ENCODE data around the gene CBX5.
A peak's percentile ranks its signal among the peaks of the same experiment; 100 is the strongest.
"Not testable (repeated sequence)": the region's sequence is repeated elsewhere in the genome, so short reads cannot be mapped to it uniquely, and the experiment has no call there.

CBX5 gene

GRCh38 chr12:54294152-54294952, 14.4 kb upstream of the CBX5 start:
- DNase-seq, result no peak

GRCh38 chr12:54292931-54293241, 13.0 kb upstream of the CBX5 start:
- DNase-seq, result no peak

GRCh38 chr12:54292083-54292930, 12.4 kb upstream of the CBX5 start:
- no peak for DNase-seq

- DNase-seq, result no peak
Observed at GRCh38 chr12:54287261-54288157, 7.6 kb upstream of the CBX5 start.

GRCh38 chr12:54286042-54287030, 6.4 kb upstream of the CBX5 start:
- DNase-seq, result no peak

DNA sequence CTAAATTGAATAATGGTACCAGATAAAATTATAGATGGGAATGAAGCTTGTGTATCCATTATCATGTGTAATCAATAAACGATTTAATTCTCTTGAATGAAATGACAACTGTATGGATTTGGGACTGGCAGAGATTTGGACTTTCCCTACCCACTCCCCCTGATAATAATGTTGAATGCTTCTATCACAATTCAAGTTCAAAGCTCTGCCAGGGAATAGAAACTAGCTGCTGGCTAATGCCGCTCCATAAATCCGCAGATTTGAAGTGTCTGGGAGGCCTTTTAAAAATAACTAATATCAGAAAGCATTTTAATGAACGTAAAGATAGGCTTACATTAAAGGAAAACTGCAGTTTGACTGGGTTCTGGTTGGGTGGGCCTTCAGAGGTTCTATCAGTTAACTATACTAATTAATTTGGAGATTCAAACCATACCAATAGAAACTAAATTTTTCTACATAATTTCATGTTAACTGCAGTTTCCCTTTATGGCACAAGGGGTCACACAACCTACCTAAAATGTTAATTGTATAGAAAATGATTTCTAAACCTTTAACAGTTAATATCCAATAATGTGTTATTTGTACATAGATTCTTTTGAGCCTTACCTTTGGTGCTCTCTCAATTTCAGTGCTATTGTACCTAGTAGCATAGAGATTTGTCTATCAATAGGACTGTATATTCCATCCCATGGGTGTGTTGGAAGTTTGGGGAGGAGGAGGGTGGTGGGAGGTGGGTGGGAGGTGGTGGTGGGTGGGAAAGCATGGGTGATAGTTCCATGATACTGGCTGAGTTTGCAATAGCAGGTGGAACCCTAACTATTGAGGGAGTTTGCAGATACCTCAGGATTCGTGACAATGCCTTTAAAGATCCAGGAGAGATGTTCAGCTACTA, 5.5 kb upstream of the CBX5 start:
- DNase-seq, result no peak

GRCh38 chr12:54284070-54284780, 4.3 kb upstream of the CBX5 start:
- not testable (repeated sequence) for DNase-seq

DNA sequence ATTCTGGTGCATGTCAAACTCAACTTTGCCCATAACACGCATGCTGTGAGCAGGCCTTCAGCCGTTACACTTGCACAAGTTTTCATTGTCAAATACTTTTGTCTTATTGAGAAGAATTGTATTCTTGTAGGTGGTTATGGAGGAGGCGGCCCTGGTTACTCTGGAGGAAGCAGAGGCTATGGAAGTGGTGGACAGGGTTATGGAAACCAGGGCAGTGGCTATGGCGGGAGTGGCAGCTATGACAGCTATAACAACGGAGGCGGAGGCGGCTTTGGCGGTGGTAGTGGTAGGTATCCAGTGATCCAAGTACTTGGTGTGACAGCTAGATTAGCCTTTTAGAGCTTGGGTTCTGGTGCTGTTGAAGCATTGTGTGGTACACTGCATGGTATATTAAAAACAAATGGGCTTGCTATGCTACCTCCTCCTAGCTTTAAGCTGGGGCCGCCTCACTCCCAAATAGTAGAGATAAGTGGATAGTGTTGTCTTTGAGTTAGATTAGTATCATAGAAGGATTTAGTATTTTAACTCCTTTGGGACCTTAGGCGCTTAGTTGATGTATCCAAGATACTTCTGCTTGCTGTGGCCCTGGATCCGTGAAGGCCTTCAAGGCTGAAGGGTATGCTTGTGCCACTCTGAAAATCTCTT, 3.1 kb upstream of the CBX5 start:
- no peak for DNase-seq

DNA sequence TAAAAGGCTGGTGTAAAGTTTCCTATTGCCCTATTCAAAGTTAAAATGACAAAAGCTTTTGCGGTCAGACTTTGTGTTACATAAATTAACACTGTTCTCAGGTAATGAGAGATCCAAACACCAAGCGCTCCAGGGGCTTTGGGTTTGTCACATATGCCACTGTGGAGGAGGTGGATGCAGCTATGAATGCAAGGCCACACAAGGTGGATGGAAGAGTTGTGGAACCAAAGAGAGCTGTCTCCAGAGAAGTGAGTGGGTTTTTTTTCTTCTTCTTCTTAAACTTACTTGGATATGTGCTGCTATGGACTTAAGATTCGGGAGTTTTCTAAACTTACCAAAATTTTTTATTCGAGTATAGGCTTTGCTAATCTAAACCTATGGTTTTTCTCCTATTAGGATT, 1.8 kb upstream of the CBX5 start:
- not testable (repeated sequence) for DNase-seq

DNA sequence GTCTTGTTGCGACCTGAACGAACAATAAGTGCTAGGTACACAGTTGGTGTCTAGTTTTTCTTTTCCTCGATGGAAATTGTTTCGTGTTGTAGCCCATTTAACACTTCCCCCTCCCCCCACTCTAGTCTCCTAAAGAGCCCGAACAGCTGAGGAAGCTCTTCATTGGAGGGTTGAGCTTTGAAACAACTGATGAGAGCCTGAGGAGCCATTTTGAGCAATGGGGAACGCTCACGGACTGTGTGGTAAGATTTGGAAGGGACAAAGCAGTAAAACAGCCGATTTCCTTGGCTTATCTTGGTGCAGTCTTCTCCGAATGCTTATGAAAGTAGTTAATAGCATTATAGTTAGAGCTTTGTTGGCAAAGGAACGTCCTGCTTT, 1.3 kb upstream of the CBX5 start:
- DNase-seq, result not testable (repeated sequence)

DNA sequence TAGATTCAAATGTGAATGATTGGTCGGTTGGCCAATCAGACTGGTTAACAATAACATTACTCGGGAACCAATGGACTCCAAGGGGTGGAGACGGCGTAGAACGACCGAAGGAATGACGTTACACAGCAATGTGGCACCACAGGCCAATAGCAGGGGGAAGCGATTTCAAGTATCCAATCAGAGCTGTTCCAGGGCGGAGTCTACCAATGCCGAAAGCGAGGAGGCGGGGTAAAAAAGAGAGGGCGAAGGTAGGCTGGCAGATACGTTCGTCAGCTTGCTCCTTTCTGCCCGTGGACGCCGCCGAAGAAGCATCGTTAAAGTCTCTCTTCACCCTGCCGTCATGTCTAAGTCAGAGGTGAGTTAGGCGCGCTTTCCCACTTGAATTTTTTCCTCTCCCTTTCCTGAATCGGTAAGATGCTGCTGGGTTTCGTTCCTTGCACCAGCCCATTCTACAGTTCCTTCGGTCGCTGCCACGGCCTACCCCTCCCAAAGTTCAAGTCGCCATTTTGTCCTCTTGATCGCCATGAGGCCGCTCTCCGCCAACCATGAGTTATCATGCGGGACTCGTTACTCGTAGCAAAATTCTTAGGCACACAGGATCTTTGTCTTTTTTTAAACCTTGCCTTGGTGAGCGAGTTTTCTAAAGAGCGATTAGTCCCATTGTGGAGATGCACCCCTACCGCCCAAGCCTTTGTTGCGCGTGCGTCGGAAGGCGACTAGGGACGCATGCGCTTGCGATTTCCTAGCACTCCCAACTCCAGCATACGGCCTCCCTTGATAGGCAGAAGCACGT, 742 bp upstream of the CBX5 start, which contains the start of gene HNRNPA1:
TSS of gene HNRNPA1 (plus strand) at position 259 of the 793 bp plus-strand sequence. CDS start at position 341, 82 bp downstream.
- peak; percentile 98 for DNase-seq

DNA sequence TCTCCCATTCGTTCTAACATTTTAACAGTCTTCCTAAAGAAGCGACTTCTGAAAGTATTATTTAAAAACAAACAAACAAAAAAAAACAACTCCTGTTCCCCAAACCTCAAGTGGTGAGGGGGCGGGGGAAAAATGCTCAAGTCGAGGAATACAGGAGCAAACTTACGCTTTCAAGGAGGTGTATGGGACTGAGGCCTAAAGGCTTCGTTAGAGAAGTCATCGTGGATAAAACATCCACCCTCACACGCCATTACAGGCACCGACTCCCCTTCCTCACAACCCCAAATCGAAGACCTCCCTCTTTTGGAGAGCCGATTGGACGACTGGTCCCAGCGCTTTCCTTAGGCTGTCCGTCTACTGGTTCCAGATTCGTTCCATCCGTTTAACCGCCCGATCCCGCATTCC, 693 bp downstream of the CBX5 start:
- no peak for DNase-seq

DNA sequence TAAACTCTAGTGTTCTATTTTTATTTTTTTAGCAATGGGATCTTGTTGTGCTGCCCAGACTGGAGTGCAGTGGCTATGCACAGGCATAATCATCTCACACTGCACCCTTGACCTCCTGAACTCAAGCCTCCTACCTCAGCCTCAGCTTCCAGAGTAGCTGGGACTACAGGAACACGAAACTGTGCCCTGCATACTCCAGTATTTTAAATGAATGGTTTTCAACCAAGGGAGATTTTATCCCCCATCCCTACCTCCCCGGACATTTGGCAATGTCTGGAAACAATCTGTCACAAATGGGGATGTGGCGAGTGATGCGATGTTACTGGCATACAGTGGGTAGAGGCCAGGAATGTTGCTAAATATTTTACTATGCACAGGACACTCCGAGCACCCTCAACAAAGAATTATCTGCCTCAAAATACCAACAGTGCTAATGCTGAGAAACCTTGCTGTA, 2.1 kb downstream of the CBX5 start:
- peak; percentile 3 for DNase-seq

- no peak for DNase-seq
Observed at GRCh38 chr12:54276368-54276767, 3.6 kb downstream of the CBX5 start.

- DNase-seq, result no peak
Observed at GRCh38 chr12:54273981-54274380, 5.9 kb downstream of the CBX5 start.

DNA sequence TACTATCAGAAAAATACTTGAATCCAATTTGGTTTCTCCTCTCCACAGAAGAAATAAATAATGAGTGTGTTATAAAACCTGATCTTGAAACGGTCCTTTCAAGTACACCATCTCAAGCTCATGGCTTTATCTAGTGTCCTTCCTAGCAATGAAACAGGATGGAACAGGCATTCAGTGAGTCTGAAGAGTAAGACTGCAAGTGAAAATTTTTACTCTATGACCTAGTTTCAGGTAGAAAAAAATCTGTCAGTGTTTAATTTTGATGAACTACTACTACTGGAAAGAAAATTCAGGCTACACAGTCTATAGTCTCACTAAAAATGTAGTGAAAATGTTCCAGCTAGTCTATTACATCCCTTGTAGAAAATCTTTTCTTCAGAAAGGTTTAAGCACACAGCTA, 7.7 kb downstream of the CBX5 start:
- DNase-seq, result no peak

GRCh38 chr12:54270345-54270744, 9.6 kb downstream of the CBX5 start:
- no peak for DNase-seq

DNA sequence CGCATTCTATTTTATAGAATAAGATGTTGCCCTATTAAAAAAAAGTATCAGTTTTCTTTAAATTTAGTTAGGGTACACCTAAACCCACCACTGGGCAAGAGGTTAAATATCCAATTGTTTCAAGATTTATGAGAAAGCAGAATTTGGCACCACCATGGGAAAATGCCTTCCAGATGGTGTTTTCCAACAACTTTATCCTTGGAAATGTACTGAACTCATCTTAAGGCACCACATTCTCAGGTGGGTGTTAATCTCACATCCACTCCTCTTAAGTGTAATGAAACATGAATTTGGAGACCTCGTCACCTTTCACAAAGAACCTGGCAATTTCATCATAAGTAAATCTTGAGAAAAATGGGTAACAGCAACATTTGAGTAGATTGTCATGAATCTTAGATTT, 13.1 kb downstream of the CBX5 start:
- DNase-seq, result no peak

Data from right hindlimb (tissue), 1 donor.